SK-N-SH (cell line): ENCODE data around the gene CFAP107. TPM values are rescaled to one million over a fixed set of nuclear protein-coding genes. Genes with fewer than 3 reads are reported as not detected.

Experiments used
- CTCF ChIA-PET: fragments of 300-600, 350-600 bp; formaldehyde crosslinking; extraction: SDS; loops from one replicate; lab custom pipeline; 2021; lab: Yijun Ruan, JAX
- POLR2A ChIA-PET: fragments of 350-600 bp; sonication (Branson Sonifier 250); formaldehyde crosslinking; extraction: SDS; loops from one replicate; lab custom pipeline; 2020; ENCODE audit warnings: antibody characterized with exemption, inconsistent platforms; lab: Yijun Ruan, JAX
- DNase-seq: peaks from one replicate; pipeline ENCODE4 v3.0.0; 2012
- H2AFZ ChIP-seq: fragments of 200-600 bp; sonication (generic); 2 replicates; pipeline ENCODE4 v1.8.1; 2016; ENCODE audit warnings: antibody characterized with exemption, mild to moderate bottlenecking, low read depth
- H3F3A ChIP-seq: fragments of 200-600 bp; sonication (generic); replicated peaks from 2 replicates; pipeline ENCODE3; 2016; ENCODE audit warnings: antibody characterized with exemption, mild to moderate bottlenecking; ENCODE audit not compliant: insufficient read depth
- H3K27ac ChIP-seq, 2 experiments: fragments of 200-500 bp in 1 of 2; fragments of 200-600 bp in 1 of 2; sonication (Bioruptor generic) in 1 of 2; sonication (generic), shearing (Covaris generic) in 1 of 2; 2 replicates each; pipeline versions ENCODE4 v1.5.1 to v1.6.1; 2014 to 2016; ENCODE audit warnings: low read depth in 2 of 2, inconsistent platforms in 1 of 2, low read length in 1 of 2, mild to moderate bottlenecking in 1 of 2, mixed read lengths in 1 of 2
- H3K27me3 ChIP-seq: fragments of 200-600 bp; sonication (generic), shearing (Covaris generic); 2 replicates; pipeline ENCODE4 v1.6.1; 2016; ENCODE audit warnings: mixed run types; ENCODE audit not compliant: insufficient read depth
- H3K36me3 ChIP-seq, 2 experiments: fragments of 200-500 bp in 1 of 2; fragments of 200-600 bp in 1 of 2; sonication (Bioruptor generic) in 1 of 2; sonication (generic) in 1 of 2; replicated peaks in 1 of 2; 2 replicates each; pipeline versions ENCODE3 to v1.5.1; 2014 to 2016; ENCODE audit warnings: low read length in 1 of 2, mild to moderate bottlenecking in 1 of 2; ENCODE audit not compliant: insufficient read depth in 2 of 2, control insufficient read depth in 1 of 2
- H3K4me1 ChIP-seq, 2 experiments: fragments of 200-500 bp in 1 of 2; fragments of 200-600 bp in 1 of 2; sonication (Bioruptor generic) in 1 of 2; sonication (generic), shearing (Covaris generic) in 1 of 2; 2 replicates each; pipeline versions ENCODE4 v1.5.1 to v1.6.1; 2014 to 2016; ENCODE audit warnings: low read depth in 1 of 2, low read length in 1 of 2, mixed run types in 1 of 2; ENCODE audit not compliant: insufficient read depth in 2 of 2, control insufficient read depth in 1 of 2
- H3K4me2 ChIP-seq: fragments of 200-600 bp; sonication (generic), shearing (Covaris generic); 2 replicates; pipeline ENCODE4 v1.6.1; 2017; ENCODE audit warnings: mixed run types
- H3K4me3 ChIP-seq, 2 experiments: fragments of 200-500 bp in 1 of 2; fragments of 200-600 bp in 1 of 2; sonication (Bioruptor generic) in 1 of 2; sonication (generic), shearing (Covaris generic) in 1 of 2; 2 replicates each; pipeline versions ENCODE4 v1.5.1 to v1.8.1; 2014 to 2016; ENCODE audit warnings: low read depth in 2 of 2, inconsistent platforms in 1 of 2, low read length in 1 of 2, mild to moderate bottlenecking in 1 of 2, mixed read lengths in 1 of 2, moderate library complexity in 1 of 2
- H3K79me2 ChIP-seq: fragments of 200-600 bp; sonication (generic); 2 replicates; pipeline ENCODE4 v1.8.1; 2017; ENCODE audit warnings: mild to moderate bottlenecking; ENCODE audit not compliant: insufficient read depth
- H3K9ac ChIP-seq: fragments of 200-600 bp; sonication (generic); 2 replicates; pipeline ENCODE4 v1.6.1; 2017; ENCODE audit warnings: mixed run types
- H3K9me2 ChIP-seq: fragments of 200-600 bp; sonication (generic); 2 replicates; pipeline ENCODE4 v1.6.1; 2017; ENCODE audit warnings: mixed run types
- H3K9me3 ChIP-seq: fragments of 200-600 bp; sonication (generic); 2 replicates; pipeline ENCODE4 v1.6.1; 2017; ENCODE audit warnings: mixed run types, mild to moderate bottlenecking, moderate library complexity
- H4K20me1 ChIP-seq: fragments of 200-600 bp; sonication (generic); 2 replicates; pipeline ENCODE4 v1.6.1; 2017; ENCODE audit warnings: mild to moderate bottlenecking, mixed run types; ENCODE audit not compliant: insufficient read depth
- ELF1 ChIP-seq: IDR thresholded peaks from 2 replicates; pipeline ENCODE4 v1.4.0; 2012
- EP300 ChIP-seq, 2 experiments: IDR thresholded peaks; 2 replicates each; pipeline versions ENCODE4 v1.4.0 to v1.6.1; 2012; ENCODE audit warnings: borderline replicate concordance in 1 of 2, low read depth in 1 of 2, low read length in 1 of 2
- EZH2phosphoT487 ChIP-seq: fragments of 200-600 bp; sonication (generic); IDR thresholded peaks from 2 replicates; pipeline ENCODE4 v1.6.1; 2017; ENCODE audit warnings: low read depth, mixed run types, mild to moderate bottlenecking, antibody characterized with exemption, moderate library complexity, borderline replicate concordance
- FOSL2 ChIP-seq: IDR thresholded peaks from 2 replicates; pipeline ENCODE4 v1.4.0; 2012; ENCODE audit warnings: low read depth, mild to moderate bottlenecking, moderate library complexity, borderline replicate concordance
- FOXM1 ChIP-seq: IDR thresholded peaks from 2 replicates; pipeline ENCODE4 v1.4.0; 2012; ENCODE audit warnings: low read depth, mild to moderate bottlenecking
- NFIC ChIP-seq: IDR thresholded peaks from 2 replicates; pipeline ENCODE4 v1.4.0; 2012; ENCODE audit warnings: borderline replicate concordance
- NRF1 ChIP-seq: IDR thresholded peaks from 2 replicates; pipeline ENCODE4 v1.6.1; 2012; ENCODE audit warnings: low read depth, mild to moderate bottlenecking, low read length
- POLR2AphosphoS5 ChIP-seq: IDR thresholded peaks from 2 replicates; pipeline ENCODE4 v1.6.1; 2012; ENCODE audit warnings: low read depth, low read length
- RAD21 ChIP-seq: IDR thresholded peaks from 2 replicates; pipeline ENCODE4 v1.6.1; 2012; ENCODE audit warnings: mild to moderate bottlenecking, low read length
- RCOR1 ChIP-seq: fragments of 150-350 bp; IDR thresholded peaks from 2 replicates; pipeline ENCODE4 v1.6.1; 2017; ENCODE audit warnings: antibody characterized with exemption, low read length
- RFX5 ChIP-seq: IDR thresholded peaks from 2 replicates; pipeline ENCODE4 v1.6.1; 2012; ENCODE audit warnings: mild to moderate bottlenecking, improper control_type of control experiment, low read length
- RXRA ChIP-seq: IDR thresholded peaks from 2 replicates; pipeline ENCODE4 v1.4.0; 2012; ENCODE audit warnings: low read depth, mild to moderate bottlenecking, borderline replicate concordance
- SMC3 ChIP-seq: IDR thresholded peaks from 2 replicates; pipeline ENCODE4 v1.6.1; 2012; ENCODE audit warnings: low read depth, low read length, improper control_type of control experiment
- WGBS: methylation state at CpG from one replicate; pipeline ENCODE4 v1.1.6; 2017; ENCODE audit warnings: low lambda C conversion rate; 5-methylcytosine and 5-hydroxymethylcytosine counted together
- polyA plus RNA-seq, 3 experiments: library from polyadenylated mRNA; depleted of rRNA; stranded (reverse); fragments of >200 nt; gene quantifications; 2 replicates each; pipeline ENCODE4 v1.2.3, GENCODE V29; 2012
- TF ChIP-seq, protein P1 (sequence below): IDR thresholded peaks from 2 replicates; pipeline ENCODE4 v1.6.1; 2012; ENCODE audit warnings: mild to moderate bottlenecking, low read depth, low read length, moderate library complexity
- TF ChIP-seq, protein P2 (sequence below): fragments of 150-350 bp; IDR thresholded peaks from 2 replicates; pipeline ENCODE4 v1.6.1; 2016; ENCODE audit warnings: mild to moderate bottlenecking, low read depth, low read length
- TF ChIP-seq, protein P3 (sequence below): IDR thresholded peaks from 2 replicates; pipeline ENCODE4 v1.4.0; 2012; ENCODE audit warnings: low read depth, borderline replicate concordance
- TF ChIP-seq, protein P4 (sequence below): fragments of 200-600 bp; sonication (generic); IDR thresholded peaks from 2 replicates; pipeline ENCODE4 v1.6.1; 2017; ENCODE audit warnings: antibody characterized with exemption, mild to moderate bottlenecking, moderate library complexity

The CFAP107 gene
- polyA plus RNA-seq, 1 of the 3 experiments (the other 2 are of a cell fraction), result not detected

DNA sequence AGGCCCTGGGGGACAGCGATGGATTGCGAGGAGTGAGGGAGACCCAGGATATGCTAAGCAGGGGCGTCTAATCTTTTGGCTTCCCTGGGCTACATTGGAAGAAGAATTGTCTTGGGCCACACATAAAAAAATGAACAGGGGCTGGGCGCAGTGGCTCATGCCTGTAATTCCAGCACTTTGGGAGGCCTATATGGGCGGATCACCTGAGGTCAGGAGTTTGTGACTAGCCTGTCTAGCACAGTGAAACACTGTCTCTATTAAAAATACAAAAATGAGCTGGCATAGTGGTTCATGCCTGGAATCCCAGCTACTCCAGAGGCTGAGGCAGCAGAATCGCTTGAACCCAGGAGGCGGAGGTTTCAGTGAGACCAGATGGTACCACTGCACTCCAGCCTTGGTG lies 16.8 kb downstream of the CFAP107 start (continued):
- TF ChIP-seq, protein P1, sequence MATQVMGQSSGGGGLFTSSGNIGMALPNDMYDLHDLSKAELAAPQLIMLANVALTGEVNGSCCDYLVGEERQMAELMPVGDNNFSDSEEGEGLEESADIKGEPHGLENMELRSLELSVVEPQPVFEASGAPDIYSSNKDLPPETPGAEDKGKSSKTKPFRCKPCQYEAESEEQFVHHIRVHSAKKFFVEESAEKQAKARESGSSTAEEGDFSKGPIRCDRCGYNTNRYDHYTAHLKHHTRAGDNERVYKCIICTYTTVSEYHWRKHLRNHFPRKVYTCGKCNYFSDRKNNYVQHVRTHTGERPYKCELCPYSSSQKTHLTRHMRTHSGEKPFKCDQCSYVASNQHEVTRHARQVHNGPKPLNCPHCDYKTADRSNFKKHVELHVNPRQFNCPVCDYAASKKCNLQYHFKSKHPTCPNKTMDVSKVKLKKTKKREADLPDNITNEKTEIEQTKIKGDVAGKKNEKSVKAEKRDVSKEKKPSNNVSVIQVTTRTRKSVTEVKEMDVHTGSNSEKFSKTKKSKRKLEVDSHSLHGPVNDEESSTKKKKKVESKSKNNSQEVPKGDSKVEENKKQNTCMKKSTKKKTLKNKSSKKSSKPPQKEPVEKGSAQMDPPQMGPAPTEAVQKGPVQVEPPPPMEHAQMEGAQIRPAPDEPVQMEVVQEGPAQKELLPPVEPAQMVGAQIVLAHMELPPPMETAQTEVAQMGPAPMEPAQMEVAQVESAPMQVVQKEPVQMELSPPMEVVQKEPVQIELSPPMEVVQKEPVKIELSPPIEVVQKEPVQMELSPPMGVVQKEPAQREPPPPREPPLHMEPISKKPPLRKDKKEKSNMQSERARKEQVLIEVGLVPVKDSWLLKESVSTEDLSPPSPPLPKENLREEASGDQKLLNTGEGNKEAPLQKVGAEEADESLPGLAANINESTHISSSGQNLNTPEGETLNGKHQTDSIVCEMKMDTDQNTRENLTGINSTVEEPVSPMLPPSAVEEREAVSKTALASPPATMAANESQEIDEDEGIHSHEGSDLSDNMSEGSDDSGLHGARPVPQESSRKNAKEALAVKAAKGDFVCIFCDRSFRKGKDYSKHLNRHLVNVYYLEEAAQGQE, result no peak
- TF ChIP-seq POLR2AphosphoS5 (no peak), FOXM1 (no peak), EZH2phosphoT487 (no peak), NFIC (no peak), RXRA (no peak), ELF1 (no peak)
- TF ChIP-seq, protein P2, sequence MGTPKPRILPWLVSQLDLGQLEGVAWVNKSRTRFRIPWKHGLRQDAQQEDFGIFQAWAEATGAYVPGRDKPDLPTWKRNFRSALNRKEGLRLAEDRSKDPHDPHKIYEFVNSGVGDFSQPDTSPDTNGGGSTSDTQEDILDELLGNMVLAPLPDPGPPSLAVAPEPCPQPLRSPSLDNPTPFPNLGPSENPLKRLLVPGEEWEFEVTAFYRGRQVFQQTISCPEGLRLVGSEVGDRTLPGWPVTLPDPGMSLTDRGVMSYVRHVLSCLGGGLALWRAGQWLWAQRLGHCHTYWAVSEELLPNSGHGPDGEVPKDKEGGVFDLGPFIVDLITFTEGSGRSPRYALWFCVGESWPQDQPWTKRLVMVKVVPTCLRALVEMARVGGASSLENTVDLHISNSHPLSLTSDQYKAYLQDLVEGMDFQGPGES, result no peak

DNA sequence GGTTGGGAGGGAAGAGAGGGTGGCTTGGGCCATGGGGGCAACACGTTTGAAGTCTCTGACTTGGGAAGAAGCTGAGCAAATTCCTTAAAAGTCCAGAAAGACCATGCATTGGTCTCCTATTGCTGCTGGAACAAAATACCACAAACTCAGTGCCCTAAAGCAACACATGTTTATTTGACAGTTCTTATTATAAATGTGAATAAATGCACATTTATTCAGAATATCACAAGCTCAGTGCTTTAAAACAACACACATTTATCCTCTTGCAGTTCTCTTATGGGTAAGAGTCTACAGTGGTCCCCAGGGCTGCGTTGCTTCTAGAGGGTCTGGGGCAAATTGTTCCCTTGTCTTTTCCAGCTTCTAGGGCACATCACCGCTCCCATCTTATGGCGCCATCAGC lies 17.5 kb downstream of the CFAP107 start:
- CTCF ChIA-PET, result no interaction called here

More for the DNA sequence above, 17.5 kb downstream of the CFAP107 start:
- H3K9me2 ChIP-seq, result no peaks in the 10 kb centered on the region
- no peak overlapping the region for H3K9ac ChIP-seq
- no peak overlapping the region for H3K4me3 ChIP-seq
- POLR2A ChIA-PET, result no interaction called here
- 40% methylated on average over 4 of the region's 4 CpGs for WGBS
- H3K27me3 ChIP-seq, result no peaks in the 10 kb centered on the region
- no peaks in the 10 kb centered on the region for H3K9me3 ChIP-seq
- H4K20me1 ChIP-seq, result no peaks in the 10 kb centered on the region
- H3K36me3 ChIP-seq, result no peaks in the 10 kb centered on the region
- DNase-seq, result no peak
- no peak overlapping the region for H3K4me2 ChIP-seq
- H2AFZ ChIP-seq, result no peak overlapping the region
- no peaks in the 10 kb centered on the region for H3K4me1 ChIP-seq
- no peaks in the 10 kb centered on the region for H3F3A ChIP-seq
- TF ChIP-seq RAD21, result no peak
- TF ChIP-seq, protein P3, sequence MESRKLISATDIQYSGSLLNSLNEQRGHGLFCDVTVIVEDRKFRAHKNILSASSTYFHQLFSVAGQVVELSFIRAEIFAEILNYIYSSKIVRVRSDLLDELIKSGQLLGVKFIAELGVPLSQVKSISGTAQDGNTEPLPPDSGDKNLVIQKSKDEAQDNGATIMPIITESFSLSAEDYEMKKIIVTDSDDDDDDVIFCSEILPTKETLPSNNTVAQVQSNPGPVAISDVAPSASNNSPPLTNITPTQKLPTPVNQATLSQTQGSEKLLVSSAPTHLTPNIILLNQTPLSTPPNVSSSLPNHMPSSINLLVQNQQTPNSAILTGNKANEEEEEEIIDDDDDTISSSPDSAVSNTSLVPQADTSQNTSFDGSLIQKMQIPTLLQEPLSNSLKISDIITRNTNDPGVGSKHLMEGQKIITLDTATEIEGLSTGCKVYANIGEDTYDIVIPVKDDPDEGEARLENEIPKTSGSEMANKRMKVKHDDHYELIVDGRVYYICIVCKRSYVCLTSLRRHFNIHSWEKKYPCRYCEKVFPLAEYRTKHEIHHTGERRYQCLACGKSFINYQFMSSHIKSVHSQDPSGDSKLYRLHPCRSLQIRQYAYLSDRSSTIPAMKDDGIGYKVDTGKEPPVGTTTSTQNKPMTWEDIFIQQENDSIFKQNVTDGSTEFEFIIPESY, result no peak
- TF ChIP-seq FOXM1, result no peak
- TF ChIP-seq, protein P4, sequence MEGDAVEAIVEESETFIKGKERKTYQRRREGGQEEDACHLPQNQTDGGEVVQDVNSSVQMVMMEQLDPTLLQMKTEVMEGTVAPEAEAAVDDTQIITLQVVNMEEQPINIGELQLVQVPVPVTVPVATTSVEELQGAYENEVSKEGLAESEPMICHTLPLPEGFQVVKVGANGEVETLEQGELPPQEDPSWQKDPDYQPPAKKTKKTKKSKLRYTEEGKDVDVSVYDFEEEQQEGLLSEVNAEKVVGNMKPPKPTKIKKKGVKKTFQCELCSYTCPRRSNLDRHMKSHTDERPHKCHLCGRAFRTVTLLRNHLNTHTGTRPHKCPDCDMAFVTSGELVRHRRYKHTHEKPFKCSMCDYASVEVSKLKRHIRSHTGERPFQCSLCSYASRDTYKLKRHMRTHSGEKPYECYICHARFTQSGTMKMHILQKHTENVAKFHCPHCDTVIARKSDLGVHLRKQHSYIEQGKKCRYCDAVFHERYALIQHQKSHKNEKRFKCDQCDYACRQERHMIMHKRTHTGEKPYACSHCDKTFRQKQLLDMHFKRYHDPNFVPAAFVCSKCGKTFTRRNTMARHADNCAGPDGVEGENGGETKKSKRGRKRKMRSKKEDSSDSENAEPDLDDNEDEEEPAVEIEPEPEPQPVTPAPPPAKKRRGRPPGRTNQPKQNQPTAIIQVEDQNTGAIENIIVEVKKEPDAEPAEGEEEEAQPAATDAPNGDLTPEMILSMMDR, result no peak
- no peak for TF ChIP-seq RCOR1
- TF ChIP-seq SMC3, result no peak
- TF ChIP-seq FOSL2, result no peak
- no peak for TF ChIP-seq EP300 (IDR thresholded peaks at IDR 0.05; ENCODE audit: borderline replicate concordance in 1 of 2, low read depth in 1 of 2, low read length in 1 of 2)
- TF ChIP-seq ELF1, result no peak
- no peak for TF ChIP-seq NFIC
- TF ChIP-seq RFX5, result no peak
- no peak for TF ChIP-seq NRF1
- no peaks in the 10 kb centered on the region for H3K79me2 ChIP-seq
- H3K27ac ChIP-seq, result no peak overlapping the region
